Measurements from ENCODE around the gene CAPN1. TPM values are rescaled to one million over a fixed set of nuclear protein-coding genes. Genes with fewer than 3 reads are reported as not detected.

CAPN1 gene
- total and polyA plus RNA-seq, 9 of the 15 experiments (the other 6 are each of a cell fraction or from before 2014, with no cell fraction given): 3.5 to 199 (median 61.6) TPM

DNA sequence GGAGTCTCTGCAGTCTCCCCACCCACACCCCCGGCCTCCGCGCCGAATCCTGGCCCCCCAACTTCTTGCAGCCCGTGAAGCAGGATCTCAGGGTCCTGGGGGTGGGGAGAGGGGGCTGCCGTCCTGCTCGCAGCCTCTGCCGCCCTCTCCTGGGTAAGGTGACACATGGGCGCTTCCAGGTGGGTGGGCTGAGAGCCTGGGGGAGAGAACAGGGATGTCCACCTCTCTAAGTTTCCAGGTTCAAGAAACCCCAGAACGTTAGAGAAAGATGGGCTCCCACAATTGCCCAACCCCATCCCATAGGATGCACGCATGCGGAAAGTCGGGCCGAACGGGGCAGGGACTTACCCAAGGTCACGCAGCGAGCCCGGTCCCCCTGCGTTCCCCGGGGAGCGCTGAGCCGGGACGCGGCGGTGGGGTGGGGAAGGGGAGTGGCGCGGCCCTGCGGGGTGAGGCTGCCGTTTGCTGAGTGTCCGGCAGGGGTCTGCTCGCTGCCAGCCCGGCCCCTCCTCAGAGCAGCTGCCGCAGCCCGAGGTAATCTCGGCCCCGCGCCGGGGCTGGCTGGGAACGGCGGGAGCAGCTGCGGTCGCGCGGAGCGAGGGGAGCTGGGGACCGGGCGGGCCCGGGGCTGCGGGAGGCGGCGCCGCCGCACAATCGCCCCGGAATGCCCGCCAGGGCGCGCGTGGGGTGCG, 705 bp upstream of the CAPN1 start (continued):
- TF ChIP-seq, protein P1, sequence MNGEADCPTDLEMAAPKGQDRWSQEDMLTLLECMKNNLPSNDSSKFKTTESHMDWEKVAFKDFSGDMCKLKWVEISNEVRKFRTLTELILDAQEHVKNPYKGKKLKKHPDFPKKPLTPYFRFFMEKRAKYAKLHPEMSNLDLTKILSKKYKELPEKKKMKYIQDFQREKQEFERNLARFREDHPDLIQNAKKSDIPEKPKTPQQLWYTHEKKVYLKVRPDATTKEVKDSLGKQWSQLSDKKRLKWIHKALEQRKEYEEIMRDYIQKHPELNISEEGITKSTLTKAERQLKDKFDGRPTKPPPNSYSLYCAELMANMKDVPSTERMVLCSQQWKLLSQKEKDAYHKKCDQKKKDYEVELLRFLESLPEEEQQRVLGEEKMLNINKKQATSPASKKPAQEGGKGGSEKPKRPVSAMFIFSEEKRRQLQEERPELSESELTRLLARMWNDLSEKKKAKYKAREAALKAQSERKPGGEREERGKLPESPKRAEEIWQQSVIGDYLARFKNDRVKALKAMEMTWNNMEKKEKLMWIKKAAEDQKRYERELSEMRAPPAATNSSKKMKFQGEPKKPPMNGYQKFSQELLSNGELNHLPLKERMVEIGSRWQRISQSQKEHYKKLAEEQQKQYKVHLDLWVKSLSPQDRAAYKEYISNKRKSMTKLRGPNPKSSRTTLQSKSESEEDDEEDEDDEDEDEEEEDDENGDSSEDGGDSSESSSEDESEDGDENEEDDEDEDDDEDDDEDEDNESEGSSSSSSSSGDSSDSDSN (IDR thresholded peaks at IDR 0.05; ENCODE audit: borderline replicate concordance in 1 of 2, low read depth in 2 of 2, low read length in 2 of 2): peak in 1 of 2 experiments; percentile 68; a peak in 1 of 4 replicates
- TF ChIP-seq, protein P2, sequence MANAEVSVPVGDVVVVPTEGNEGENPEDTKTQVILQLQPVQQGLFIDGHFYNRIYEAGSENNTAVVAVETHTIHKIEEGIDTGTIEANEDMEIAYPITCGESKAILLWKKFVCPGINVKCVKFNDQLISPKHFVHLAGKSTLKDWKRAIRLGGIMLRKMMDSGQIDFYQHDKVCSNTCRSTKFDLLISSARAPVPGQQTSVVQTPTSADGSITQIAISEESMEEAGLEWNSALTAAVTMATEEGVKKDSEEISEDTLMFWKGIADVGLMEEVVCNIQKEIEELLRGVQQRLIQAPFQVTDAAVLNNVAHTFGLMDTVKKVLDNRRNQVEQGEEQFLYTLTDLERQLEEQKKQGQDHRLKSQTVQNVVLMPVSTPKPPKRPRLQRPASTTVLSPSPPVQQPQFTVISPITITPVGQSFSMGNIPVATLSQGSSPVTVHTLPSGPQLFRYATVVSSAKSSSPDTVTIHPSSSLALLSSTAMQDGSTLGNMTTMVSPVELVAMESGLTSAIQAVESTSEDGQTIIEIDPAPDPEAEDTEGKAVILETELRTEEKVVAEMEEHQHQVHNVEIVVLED (CRISPR knock-in tag; IDR thresholded peaks at IDR 0.05): no peak
- TF ChIP-seq ELF4 (CRISPR knock-in tag; IDR thresholded peaks at IDR 0.05) (no peak), HMG20B (CRISPR knock-in tag; IDR thresholded peaks at IDR 0.05) (no peak), ZNF143 (CRISPR knock-in tag; IDR thresholded peaks at IDR 0.05) (no peak), YBX1 (IDR thresholded peaks at IDR 0.05) (no peak), WHSC1 (IDR thresholded peaks at IDR 0.05; ENCODE audit: low read length) (no peak), CBX5 (IDR thresholded peaks at IDR 0.05; ENCODE audit: borderline replicate concordance, low read depth) (no peak), CHD4 (IDR thresholded peaks at IDR 0.05; ENCODE audit: insufficient read depth, insufficient replicate concordance, low read depth, low read length, poor library complexity, severe bottlenecking) (peak; percentile 31), BRF1 (IDR thresholded peaks at IDR 0.05; ENCODE audit: borderline replicate concordance, extremely low read depth, insufficient read length) (no peak), ZNF212 (CRISPR knock-in tag; IDR thresholded peaks at IDR 0.05) (no peak), ZNF444 (CRISPR knock-in tag; IDR thresholded peaks at IDR 0.05) (no peak), LEF1 (IDR thresholded peaks at IDR 0.05) (no peak), MCM7 (IDR thresholded peaks at IDR 0.05) (no peak), PHTF2 (CRISPR knock-in tag; IDR thresholded peaks at IDR 0.05) (no peak), FOXM1 (IDR thresholded peaks at IDR 0.05; ENCODE audit: low read depth) (no peak), FOXM1 (CRISPR knock-in tag; IDR thresholded peaks at IDR 0.05; ENCODE audit: low read depth) (no peak), MAZ (CRISPR knock-in tag; conservative IDR thresholded peaks at IDR 0.05 in 1 of 2, IDR thresholded peaks at IDR 0.05 in 1 of 2) (peak in 1 of 2 experiments; percentile 84), FOXJ3 (CRISPR knock-in tag; IDR thresholded peaks at IDR 0.05) (no peak), PURB (CRISPR knock-in tag; IDR thresholded peaks at IDR 0.05; ENCODE audit: low read depth) (no peak)
- TF ChIP-seq, protein P3, sequence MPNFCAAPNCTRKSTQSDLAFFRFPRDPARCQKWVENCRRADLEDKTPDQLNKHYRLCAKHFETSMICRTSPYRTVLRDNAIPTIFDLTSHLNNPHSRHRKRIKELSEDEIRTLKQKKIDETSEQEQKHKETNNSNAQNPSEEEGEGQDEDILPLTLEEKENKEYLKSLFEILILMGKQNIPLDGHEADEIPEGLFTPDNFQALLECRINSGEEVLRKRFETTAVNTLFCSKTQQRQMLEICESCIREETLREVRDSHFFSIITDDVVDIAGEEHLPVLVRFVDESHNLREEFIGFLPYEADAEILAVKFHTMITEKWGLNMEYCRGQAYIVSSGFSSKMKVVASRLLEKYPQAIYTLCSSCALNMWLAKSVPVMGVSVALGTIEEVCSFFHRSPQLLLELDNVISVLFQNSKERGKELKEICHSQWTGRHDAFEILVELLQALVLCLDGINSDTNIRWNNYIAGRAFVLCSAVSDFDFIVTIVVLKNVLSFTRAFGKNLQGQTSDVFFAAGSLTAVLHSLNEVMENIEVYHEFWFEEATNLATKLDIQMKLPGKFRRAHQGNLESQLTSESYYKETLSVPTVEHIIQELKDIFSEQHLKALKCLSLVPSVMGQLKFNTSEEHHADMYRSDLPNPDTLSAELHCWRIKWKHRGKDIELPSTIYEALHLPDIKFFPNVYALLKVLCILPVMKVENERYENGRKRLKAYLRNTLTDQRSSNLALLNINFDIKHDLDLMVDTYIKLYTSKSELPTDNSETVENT (CRISPR knock-in tag; IDR thresholded peaks at IDR 0.05): peak; percentile 79

Data from K562 (cell line).